Body of pancreas (tissue), 4 donors: ENCODE measurements around the gene CCZ1B. TPM values are rescaled to one million over a fixed set of nuclear protein-coding genes. Genes with fewer than 3 reads are reported as not detected.
"Not testable (repeated sequence)": the region's sequence is repeated elsewhere in the genome, so short reads cannot be mapped to it uniquely, and the experiment has no call there.

Experiments used
- ATAC-seq: fragments of 150-250 bp; one replicate; pipeline ENCODE4 v1.9.1; 2016
- DNase-seq, 4 donors: peaks; one replicate each; pipeline ENCODE4 v3.0.0-alpha.2; 2019
- H3K27ac ChIP-seq, 4 donors: fragments of 200-600 bp; sonication (generic); 1 replicate in 3 of 4; 2 replicates in 1 of 4; pipeline versions ENCODE4 v1.5.1 to v1.6.1; 2016 to 2019; ENCODE audit warnings: mild to moderate bottlenecking in 1 of 4, mixed read lengths in 1 of 4, moderate library complexity in 1 of 4
- H3K27me3 ChIP-seq, 2 donors: fragments of 200-600 bp; sonication (generic); one replicate each; pipeline ENCODE4 v1.6.0; 2016; ENCODE audit warnings: mild to moderate bottlenecking in 1 of 2
- H3K36me3 ChIP-seq, 2 donors: fragments of 200-600 bp; sonication (generic); replicated peaks in 1 of 2; 2 replicates each; pipeline ENCODE4 v1.5.1; 2016; ENCODE audit warnings: low read depth in 2 of 2; ENCODE audit not compliant: insufficient read depth in 1 of 2
- H3K4me1 ChIP-seq: fragments of 200-600 bp; sonication (generic); one replicate; pipeline ENCODE4 v1.6.0; 2016
- H3K4me3 ChIP-seq, 2 donors: fragments of 200-600 bp; sonication (generic); 1 replicate in 1 of 2; 2 replicates in 1 of 2; pipeline ENCODE4 v1.5.1; 2016 to 2019
- H3K9me3 ChIP-seq, 3 donors: fragments of 200-600 bp; sonication (generic); 1 replicate in 2 of 3; 2 replicates in 1 of 3; pipeline ENCODE4 v1.5.1; 2016
- WGBS, 2 donors: methylation state at CpG; one replicate each; pipeline ENCODE4 v1.1.5; 2017; 5-methylcytosine and 5-hydroxymethylcytosine counted together
- intact Hi-C: fragments of 100-400 bp; cut with DNase I; formaldehyde crosslinking; loops from one replicate; pipeline ENCODE4 v1.15.1; 2023
- total RNA-seq, 2 donors: library from RNA; depleted of rRNA; stranded (reverse); fragments of >200 nt; gene quantifications; one replicate each; pipeline ENCODE4 v1.1.0, GENCODE V29; 2016

CCZ1B gene
- total RNA-seq, 2 donors from 2014 or later: 8.0 to 50.4 TPM

- H3K27me3 ChIP-seq, intact Hi-C loops, H3K4me3 ChIP-seq, ATAC-seq, H3K36me3 ChIP-seq, H3K27ac ChIP-seq, H3K4me1 ChIP-seq, H3K9me3 ChIP-seq, DNase-seq: not testable (repeated sequence)
- WGBS, 2 donors: 13% methylated on average over 11 of the region's 38 CpGs; no CpG with 5 or more reads in 1 of the 2 donors
Measured at GRCh38 chr7:6753964-6754363, 72.1 kb downstream of the CCZ1B start, which contains the start of gene RSPH10B2. Gene RSPH10B2 (plus strand): TSS chr7:6754103. CDS start chr7:6757678, 3,575 bp downstream.

GRCh38 chr7:6750173-6750572 lies 75.9 kb downstream of the CCZ1B start:
- H3K4me3 ChIP-seq, DNase-seq, H3K27ac ChIP-seq, H3K4me1 ChIP-seq, H3K36me3 ChIP-seq, H3K27me3 ChIP-seq, intact Hi-C loops, H3K9me3 ChIP-seq, ATAC-seq: not testable (repeated sequence)
- 89 to 95% methylated on average over 3 to 4 of the region's 6 CpGs for WGBS, 2 donors

GRCh38 chr7:6749335-6749734 lies 76.7 kb downstream of the CCZ1B start:
- H3K9me3 ChIP-seq, H3K4me3 ChIP-seq, H3K27me3 ChIP-seq, H3K27ac ChIP-seq, ATAC-seq, intact Hi-C loops, DNase-seq, H3K36me3 ChIP-seq, H3K4me1 ChIP-seq: not testable (repeated sequence)
- 93 to 100% methylated on average over 1 to 6 of the region's 12 CpGs for WGBS, 2 donors

Other genes with a start within 250 kb of the CCZ1B start
- 10 to 100 TPM; 19.1 to 35.5 TPM for gene ZDHHC4, start 248.8 kb downstream of the CCZ1B start, total RNA-seq
- 10 to 100 TPM; 25.7 to 40.5 TPM for gene INTS15, start 236.3 kb downstream of the CCZ1B start, total RNA-seq
- gene ZNF853, start 210.7 kb downstream of the CCZ1B start, total RNA-seq: 10 to 100 TPM in 1 of 2 donors, 1 to 10 TPM in 1; 3.6 to 11.2 TPM
- gene ZNF316, start 189.0 kb downstream of the CCZ1B start, total RNA-seq: 10 to 100 TPM; 29.1 to 69.5 TPM
- gene ZNF12, start 119.3 kb downstream of the CCZ1B start, total RNA-seq: 10 to 100 TPM; 13.0 to 22.7 TPM
- not detected for gene RSPH10B2, start 72.2 kb downstream of the CCZ1B start, total RNA-seq